ENCODE measurements around the gene B4GALNT3. TPM values are rescaled to one million over a fixed set of nuclear protein-coding genes. Genes with fewer than 3 reads are reported as not detected.

The B4GALNT3 gene
- total RNA-seq, 1 donor, result 0.09 TPM

DNA sequence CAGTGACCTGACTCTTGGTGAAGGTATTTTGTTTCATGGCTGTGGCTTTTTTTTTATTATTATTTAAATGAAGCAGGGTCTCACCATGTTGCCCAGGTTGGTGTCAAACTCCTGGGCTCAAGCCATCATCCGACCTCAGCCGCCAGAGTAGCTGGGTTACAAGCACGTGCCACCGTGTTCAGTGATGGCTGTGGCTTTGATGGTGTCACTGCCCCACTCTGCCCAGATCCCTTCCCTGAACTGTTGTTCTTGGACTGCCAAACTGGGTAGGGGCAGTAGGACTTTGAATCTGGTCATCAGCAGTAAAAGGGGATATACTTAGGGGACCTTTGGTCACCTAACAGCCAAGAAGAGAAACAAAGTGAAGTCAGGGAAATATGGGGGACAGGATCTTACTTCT, 19.4 kb downstream of the B4GALNT3 start:
- no peak overlapping the region for H3K4me3 ChIP-seq (ENCODE audit: low read depth, low read length)
- DNase-seq (ENCODE audit: low read depth), result no peak
- TF ChIP-seq, protein P1, sequence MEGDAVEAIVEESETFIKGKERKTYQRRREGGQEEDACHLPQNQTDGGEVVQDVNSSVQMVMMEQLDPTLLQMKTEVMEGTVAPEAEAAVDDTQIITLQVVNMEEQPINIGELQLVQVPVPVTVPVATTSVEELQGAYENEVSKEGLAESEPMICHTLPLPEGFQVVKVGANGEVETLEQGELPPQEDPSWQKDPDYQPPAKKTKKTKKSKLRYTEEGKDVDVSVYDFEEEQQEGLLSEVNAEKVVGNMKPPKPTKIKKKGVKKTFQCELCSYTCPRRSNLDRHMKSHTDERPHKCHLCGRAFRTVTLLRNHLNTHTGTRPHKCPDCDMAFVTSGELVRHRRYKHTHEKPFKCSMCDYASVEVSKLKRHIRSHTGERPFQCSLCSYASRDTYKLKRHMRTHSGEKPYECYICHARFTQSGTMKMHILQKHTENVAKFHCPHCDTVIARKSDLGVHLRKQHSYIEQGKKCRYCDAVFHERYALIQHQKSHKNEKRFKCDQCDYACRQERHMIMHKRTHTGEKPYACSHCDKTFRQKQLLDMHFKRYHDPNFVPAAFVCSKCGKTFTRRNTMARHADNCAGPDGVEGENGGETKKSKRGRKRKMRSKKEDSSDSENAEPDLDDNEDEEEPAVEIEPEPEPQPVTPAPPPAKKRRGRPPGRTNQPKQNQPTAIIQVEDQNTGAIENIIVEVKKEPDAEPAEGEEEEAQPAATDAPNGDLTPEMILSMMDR (IDR thresholded peaks at IDR 0.05; ENCODE audit: insufficient read depth, low read length), result no peak

DNA sequence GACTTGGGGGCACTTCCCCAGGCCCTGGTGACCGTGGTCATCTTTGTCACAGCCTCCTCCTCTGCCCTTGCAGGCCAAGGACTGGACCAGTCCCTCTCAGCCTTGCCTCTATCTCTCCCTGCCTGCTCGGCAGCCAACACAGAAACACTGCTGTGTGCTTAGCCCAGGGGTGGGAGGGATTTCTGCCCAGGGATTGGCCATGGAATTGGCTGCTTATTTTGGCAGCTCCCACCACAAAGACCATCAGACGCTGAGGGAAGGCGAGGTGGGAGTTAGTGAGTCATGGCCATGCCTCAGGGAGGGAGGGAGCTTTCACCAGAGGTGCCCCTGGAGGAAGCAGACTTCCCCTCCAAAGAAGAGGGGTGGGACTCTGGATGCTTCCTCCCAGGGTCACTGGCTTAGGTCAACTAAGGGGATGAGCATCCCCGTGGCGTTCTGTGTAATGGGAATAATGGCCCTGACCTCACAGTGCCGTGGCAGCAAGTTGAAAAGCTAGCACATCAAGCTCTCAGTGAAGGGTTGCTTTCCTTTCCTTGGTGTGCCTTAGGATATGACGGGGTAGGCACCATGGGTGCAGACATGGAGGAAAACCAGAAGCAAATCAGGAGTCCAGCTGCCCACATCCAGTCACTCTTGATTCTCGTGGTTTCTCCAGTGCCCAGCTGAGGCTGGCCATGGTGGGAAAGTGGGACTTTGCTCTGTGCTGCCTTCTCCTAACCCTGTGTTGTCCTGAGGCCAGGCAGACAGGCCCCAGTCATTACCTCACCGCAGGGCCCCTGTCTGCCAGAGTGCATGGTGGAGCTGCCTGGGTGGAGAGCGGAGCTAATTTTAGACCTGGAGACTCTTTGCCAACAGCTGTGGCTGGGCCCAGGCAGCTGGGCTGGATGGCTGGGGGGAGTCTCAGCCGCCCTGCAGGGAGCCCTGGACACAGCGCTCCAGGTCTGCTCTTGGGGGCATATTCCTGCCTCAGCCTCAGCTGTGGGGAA, 21.4 kb downstream of the B4GALNT3 start:
- H3K4me3 ChIP-seq (ENCODE audit: low read depth, low read length), result peak overlapping the region; percentile 28
- peak; percentile 92 for DNase-seq (ENCODE audit: low read depth)
- TF ChIP-seq, protein P1 (IDR thresholded peaks at IDR 0.05; ENCODE audit: insufficient read depth, low read length), result no peak

DNA sequence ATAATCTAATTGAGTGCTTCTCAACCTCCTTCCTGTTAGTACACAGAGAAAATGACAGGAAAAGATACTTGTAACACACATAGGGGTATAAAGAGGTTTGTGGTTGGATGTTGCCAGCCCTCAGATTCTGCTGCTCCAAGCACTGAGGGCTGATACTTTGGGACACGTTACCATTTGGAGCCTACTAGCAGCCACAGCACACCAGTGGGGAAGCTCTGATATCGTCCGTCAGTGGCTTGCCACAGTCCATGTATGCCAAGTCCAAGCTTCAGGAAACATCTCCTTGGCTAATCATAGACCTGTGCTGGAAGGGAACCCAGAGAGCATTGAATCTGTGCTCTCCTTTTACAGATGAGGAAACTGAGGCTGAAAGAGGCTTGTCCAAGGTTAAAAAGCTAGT, 22.3 kb downstream of the B4GALNT3 start:
- TF ChIP-seq, protein P1 (IDR thresholded peaks at IDR 0.05; ENCODE audit: insufficient read depth, low read length), result no peak
- H3K4me3 ChIP-seq (ENCODE audit: low read depth, low read length), result no peak overlapping the region
- peak; percentile 6 for DNase-seq (ENCODE audit: low read depth)

DNA sequence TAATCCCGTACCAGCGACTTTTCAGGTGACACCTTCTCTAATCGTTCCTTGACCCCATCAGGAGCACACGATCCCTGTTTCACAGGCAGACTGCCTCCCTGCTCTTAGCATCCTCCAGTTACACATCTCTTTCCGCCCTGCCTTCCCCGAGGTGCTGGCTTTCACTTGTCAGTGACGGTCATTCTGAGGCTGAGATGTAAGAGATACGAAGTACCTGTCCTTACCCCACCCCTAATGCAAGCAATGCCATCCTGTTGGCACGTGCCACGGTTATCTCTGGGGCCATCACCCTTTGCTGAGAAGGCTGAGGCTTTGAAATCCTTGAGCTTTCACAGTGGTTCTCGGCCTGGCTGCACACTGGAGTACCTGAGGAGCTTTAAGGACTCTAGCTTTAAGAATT, 24.4 kb downstream of the B4GALNT3 start:
- DNase-seq (ENCODE audit: low read depth), result no peak
- no peak overlapping the region for H3K4me3 ChIP-seq (ENCODE audit: low read depth, low read length)
- TF ChIP-seq, protein P1 (IDR thresholded peaks at IDR 0.05; ENCODE audit: insufficient read depth, low read length), result no peak

DNA sequence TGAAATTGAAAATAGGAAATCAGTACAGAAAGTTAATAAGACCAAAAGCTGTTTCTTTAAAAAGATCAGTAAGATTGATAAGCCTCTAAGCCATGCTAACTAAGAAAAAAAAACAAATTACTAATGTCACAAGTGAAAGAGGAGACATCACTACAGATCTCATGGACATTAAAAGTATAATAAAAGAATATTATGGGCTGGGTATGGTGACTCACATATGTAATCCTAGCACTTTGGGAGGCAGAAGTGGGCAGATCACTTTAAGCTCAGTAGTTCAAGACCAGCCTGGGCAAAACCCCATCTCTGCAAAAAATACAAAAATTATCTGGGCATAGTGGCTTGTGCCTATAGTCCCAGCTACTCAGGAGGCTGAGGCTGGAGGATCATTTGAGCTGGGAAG, 30.5 kb downstream of the B4GALNT3 start:
- DNase-seq (ENCODE audit: low read depth), result no peak
- TF ChIP-seq, protein P1 (IDR thresholded peaks at IDR 0.05; ENCODE audit: insufficient read depth, low read length), result no peak
- H3K4me3 ChIP-seq (ENCODE audit: low read depth, low read length), result no peak overlapping the region

DNA sequence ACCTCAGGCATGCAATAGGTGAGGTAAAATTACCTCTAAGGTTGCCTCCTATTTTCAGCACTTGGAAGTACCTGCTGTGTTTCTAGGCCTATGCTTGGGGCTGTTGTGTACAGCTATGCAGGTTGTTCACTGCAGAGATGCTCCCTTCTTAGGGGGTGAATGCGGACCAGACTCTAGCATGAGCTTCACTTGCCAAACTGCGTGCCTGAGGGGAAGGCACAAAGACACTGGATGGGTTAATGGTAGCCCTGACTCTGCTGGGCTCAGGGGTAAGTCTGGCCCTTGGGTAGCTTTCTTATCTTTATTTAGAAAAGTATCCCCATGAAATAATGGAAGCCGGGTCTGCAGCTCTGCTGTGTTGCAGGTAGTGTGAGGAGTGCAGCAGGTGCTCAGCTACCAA, 35.7 kb downstream of the B4GALNT3 start:
- H3K4me3 ChIP-seq (ENCODE audit: low read depth, low read length), result no peak overlapping the region
- TF ChIP-seq, protein P1 (IDR thresholded peaks at IDR 0.05; ENCODE audit: insufficient read depth, low read length), result no peak
- no peak for DNase-seq (ENCODE audit: low read depth)
